Measurements from ENCODE around the gene GNAT3. TPM values are rescaled to one million over a fixed set of nuclear protein-coding genes. Genes with fewer than 3 reads are reported as not detected.
A peak's percentile ranks its signal among the peaks of the same experiment; 100 is the strongest.

Gene GNAT3
- total RNA-seq, 1 experiment from 2014 or later, result not detected

DNA sequence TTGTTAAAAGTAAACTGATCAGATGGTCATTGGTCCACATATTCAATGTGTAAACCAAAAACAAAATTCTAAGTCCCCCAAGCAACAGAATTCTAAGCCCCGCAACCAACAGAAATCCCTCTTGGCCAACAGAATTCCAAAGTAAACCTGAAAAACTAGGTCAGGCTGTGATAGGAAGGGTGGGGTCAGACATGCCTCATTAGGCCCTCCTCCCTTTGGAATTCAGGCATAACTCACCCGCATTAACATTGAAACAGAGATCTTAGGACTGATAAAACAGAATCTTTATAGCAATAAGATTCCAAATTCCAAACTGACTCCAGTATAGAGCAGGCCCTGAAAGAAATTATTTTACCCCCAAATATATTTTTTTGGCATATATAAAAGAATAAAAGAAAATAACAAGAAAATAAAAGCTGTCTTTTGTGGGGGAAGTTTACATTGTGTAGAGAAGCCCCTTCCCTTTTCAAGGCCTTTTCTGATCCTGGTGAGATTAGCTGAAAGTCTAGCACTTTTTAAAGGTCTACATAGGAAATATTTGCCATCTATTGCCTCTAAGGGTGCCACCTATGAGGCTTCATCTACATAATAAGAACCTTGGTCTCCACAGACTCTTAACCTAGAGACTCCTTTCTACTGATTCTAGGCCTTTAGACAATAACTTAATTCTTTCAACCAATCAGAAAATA, 30.5 kb downstream of the GNAT3 start:
- H3K4me1 ChIP-seq (ENCODE audit: insufficient read depth, low read length, poor library complexity, severe bottlenecking), result no peaks in the 10 kb centered on the region
- TF ChIP-seq EZH2 (IDR thresholded peaks at IDR 0.05; ENCODE audit: borderline replicate concordance, low read depth, low read length, poor library complexity, severe bottlenecking), result no peak
- no peak for TF ChIP-seq CTCF (conservative IDR thresholded peaks at IDR 0.05; ENCODE audit: low read depth, low read length)
- CTCF ChIA-PET, result no interaction called here
- no peak overlapping the region for H3K27ac ChIP-seq (ENCODE audit: low read depth, low read length, poor library complexity, severe bottlenecking)
- H3K36me3 ChIP-seq (ENCODE audit: insufficient read depth, low read length, poor library complexity, severe bottlenecking), result no peaks in the 10 kb centered on the region
- BruUV-seq (replicated peaks), result no TSS peak
- intact Hi-C loops (cut with micrococcal nuclease; ENCODE audit: unreplicated experiment), result no loop called here
- no peak overlapping the region for H3K4me3 ChIP-seq (ENCODE audit: low read depth, low read length, poor library complexity, severe bottlenecking)
- H3K27me3 ChIP-seq (replicated peaks; ENCODE audit: insufficient read depth, low read depth, low read length, poor library complexity), result no peaks in the 10 kb centered on the region
- no peaks in the 10 kb centered on the region for H3K9me3 ChIP-seq (ENCODE audit: low read depth, low read length, poor library complexity, severe bottlenecking)
- peak; percentile 30 for DNase-seq (ENCODE audit: low spot score)
- POLR2A ChIA-PET (ENCODE audit: low non-redundant PET), result no interaction called here

DNA sequence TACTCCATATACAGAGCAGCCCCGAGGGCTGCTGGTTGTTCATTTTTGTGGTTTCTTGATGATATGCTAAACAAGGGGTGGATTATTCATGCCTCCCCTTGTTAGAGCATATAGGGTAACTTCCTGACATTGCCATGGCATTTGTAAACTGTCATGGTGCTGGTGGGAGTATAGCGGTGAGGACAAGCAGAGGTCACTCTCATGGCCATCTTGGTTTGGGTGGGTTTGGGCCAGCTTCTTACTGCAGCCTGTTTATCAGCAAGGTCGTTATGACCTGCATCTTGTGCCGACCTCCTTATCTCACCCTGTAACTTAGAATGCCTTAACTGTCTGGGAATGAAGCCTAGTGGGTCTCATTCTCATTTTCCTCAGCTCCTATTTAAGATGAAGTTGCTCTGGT, 31.3 kb downstream of the GNAT3 start:
- no TSS peak for BruUV-seq (replicated peaks)
- CTCF ChIA-PET, result no interaction called here
- no peak overlapping the region for H3K4me3 ChIP-seq (ENCODE audit: low read depth, low read length, poor library complexity, severe bottlenecking)
- TF ChIP-seq EZH2 (IDR thresholded peaks at IDR 0.05; ENCODE audit: borderline replicate concordance, low read depth, low read length, poor library complexity, severe bottlenecking), result no peak
- no peak for TF ChIP-seq CTCF (conservative IDR thresholded peaks at IDR 0.05; ENCODE audit: low read depth, low read length)
- no peaks in the 10 kb centered on the region for H3K4me1 ChIP-seq (ENCODE audit: insufficient read depth, low read length, poor library complexity, severe bottlenecking)
- POLR2A ChIA-PET (ENCODE audit: low non-redundant PET), result no interaction called here
- intact Hi-C loops (cut with micrococcal nuclease; ENCODE audit: unreplicated experiment), result no loop called here
- DNase-seq (ENCODE audit: low spot score), result no peak
- no peaks in the 10 kb centered on the region for H3K9me3 ChIP-seq (ENCODE audit: low read depth, low read length, poor library complexity, severe bottlenecking)
- H3K27ac ChIP-seq (ENCODE audit: low read depth, low read length, poor library complexity, severe bottlenecking), result no peak overlapping the region
- no peaks in the 10 kb centered on the region for H3K27me3 ChIP-seq (replicated peaks; ENCODE audit: insufficient read depth, low read depth, low read length, poor library complexity)
- H3K36me3 ChIP-seq (ENCODE audit: insufficient read depth, low read length, poor library complexity, severe bottlenecking), result no peaks in the 10 kb centered on the region

- intact Hi-C loops (cut with micrococcal nuclease; ENCODE audit: unreplicated experiment), result no loop called here
- H3K27ac ChIP-seq (ENCODE audit: low read depth, low read length, poor library complexity, severe bottlenecking), result no peak overlapping the region
- no peaks in the 10 kb centered on the region for H3K27me3 ChIP-seq (replicated peaks; ENCODE audit: insufficient read depth, low read depth, low read length, poor library complexity)
- DNase-seq (ENCODE audit: low spot score), result peak; percentile 23
- TF ChIP-seq EZH2 (IDR thresholded peaks at IDR 0.05; ENCODE audit: borderline replicate concordance, low read depth, low read length, poor library complexity, severe bottlenecking) (no peak), CTCF (conservative IDR thresholded peaks at IDR 0.05; ENCODE audit: low read depth, low read length) (no peak)
- ChIA-PET POLR2A (ENCODE audit: low non-redundant PET) (no interaction called here), CTCF (no interaction called here)
- BruUV-seq (replicated peaks), result no TSS peak
- no peaks in the 10 kb centered on the region for H3K36me3 ChIP-seq (ENCODE audit: insufficient read depth, low read length, poor library complexity, severe bottlenecking)
- no peaks in the 10 kb centered on the region for H3K4me1 ChIP-seq (ENCODE audit: insufficient read depth, low read length, poor library complexity, severe bottlenecking)
- no peak overlapping the region for H3K4me3 ChIP-seq (ENCODE audit: low read depth, low read length, poor library complexity, severe bottlenecking)
- H3K9me3 ChIP-seq (ENCODE audit: low read depth, low read length, poor library complexity, severe bottlenecking), result no peaks in the 10 kb centered on the region
Measured at GRCh38 chr7:80478683-80479082, 33.2 kb downstream of the GNAT3 start.

Measured in A673 (cell line).